PFSK-1 (cell line): ENCODE measurements around the gene FRMD3.

Experiments used
- POLR2AphosphoS5 ChIP-seq: IDR thresholded peaks from 2 replicates; pipeline ENCODE4 v1.6.1; 2012; ENCODE audit warnings: low read depth, mild to moderate bottlenecking, control low read depth, low read length, moderate library complexity
- REST ChIP-seq, 2 experiments: IDR thresholded peaks; 2 replicates each; pipeline versions ENCODE4 v1.6.1 to v1.8.0; 2011 to 2012; ENCODE audit warnings: low read depth in 2 of 2, low read length in 2 of 2, control low read depth in 1 of 2, inconsistent platforms in 1 of 2, mild to moderate bottlenecking in 1 of 2, moderate library complexity in 1 of 2; ENCODE audit not compliant: insufficient read depth in 1 of 2
- SIN3A ChIP-seq: IDR thresholded peaks from 2 replicates; pipeline ENCODE4 v1.6.1; 2012; ENCODE audit warnings: mild to moderate bottlenecking, low read length, moderate library complexity, borderline replicate concordance; ENCODE audit not compliant: insufficient read depth
- TAF1 ChIP-seq: IDR thresholded peaks from 2 replicates; pipeline ENCODE4 v1.6.1; 2012; ENCODE audit warnings: low read length, control low read depth, borderline replicate concordance; ENCODE audit not compliant: insufficient read depth

DNA sequence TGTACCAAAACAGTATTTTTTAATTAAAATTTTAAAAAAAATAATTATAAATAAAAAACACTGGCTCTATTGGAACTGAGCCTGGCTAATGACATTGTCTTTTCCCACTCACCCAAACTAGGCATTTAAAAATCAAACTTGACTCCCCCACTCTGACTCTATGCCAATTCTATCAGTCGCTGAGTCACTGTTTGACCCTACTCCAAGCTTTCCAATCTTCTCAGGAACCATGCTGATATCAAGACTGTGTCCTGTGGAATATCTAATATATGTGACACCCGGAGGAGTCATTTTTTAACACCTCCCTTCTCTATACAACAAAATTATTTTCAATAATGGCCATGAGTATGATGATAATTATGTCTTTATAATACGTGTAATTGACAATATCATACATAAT is 303.7 kb downstream of the FRMD3 start:
- no peak for TF ChIP-seq POLR2AphosphoS5
- TF ChIP-seq REST (IDR thresholded peaks at IDR 0.05; ENCODE audit: insufficient read depth in 1 of 2, low read depth in 2 of 2, low read length in 2 of 2) = no peak
- no peak for TF ChIP-seq TAF1
- TF ChIP-seq SIN3A = no peak
